Psoas muscle (tissue), 8 donors: Measurements from ENCODE around the gene FER. TPM values are rescaled to one million over a fixed set of nuclear protein-coding genes. Genes with fewer than 3 reads are reported as not detected.

Experiments used
- ATAC-seq, 4 donors: fragments of 200-7000 bp; cut with Tn5 transposase; one replicate each; pipeline ENCODE4 v1.9.1; 2020; ENCODE audit warnings: moderate library complexity in 3 of 4, mild to moderate bottlenecking in 2 of 4
- DNase-seq, 2 donors: peaks; one replicate each; pipeline ENCODE4 v3.0.0-alpha.2; 2020
- H3K27ac ChIP-seq: fragments of 200-600 bp; one replicate; pipeline ENCODE4 v1.8.0; 2022
- H3K27me3 ChIP-seq, 3 donors: fragments of 200-600 bp in 1 of 3; one replicate each; pipeline versions ENCODE4 v1.6.1 to v1.8.0; 2013 to 2022; ENCODE audit warnings: low read length in 2 of 3, mild to moderate bottlenecking in 2 of 3, moderate library complexity in 1 of 3; ENCODE audit not compliant: insufficient read depth in 3 of 3
- H3K36me3 ChIP-seq, 2 donors: fragments of 200-600 bp in 1 of 2; one replicate each; pipeline versions ENCODE4 v1.6.1 to v1.8.0; 2013 to 2022; ENCODE audit warnings: low read depth in 1 of 2, mild to moderate bottlenecking in 1 of 2, moderate library complexity in 1 of 2; ENCODE audit not compliant: insufficient read depth in 1 of 2
- H3K4me1 ChIP-seq: fragments of 200-600 bp; one replicate; pipeline ENCODE4 v1.8.0; 2022
- H3K4me3 ChIP-seq: fragments of 200-600 bp; one replicate; pipeline ENCODE4 v1.8.0; 2022; ENCODE audit warnings: mild to moderate bottlenecking
- H3K9me3 ChIP-seq: fragments of 200-600 bp; one replicate; pipeline ENCODE4 v1.8.0; 2022
- WGBS, 3 donors: extraction: QIAGEN DNeasy Blood & Tissue Kit; methylation state at CpG; one replicate each; pipeline versions ENCODE4 v1.1.6 to v1.1.7; 2013; 5-methylcytosine and 5-hydroxymethylcytosine counted together
- intact Hi-C, 2 donors: fragments of 100-400 bp; cut with DNase I; formaldehyde crosslinking; loops; one replicate each; pipeline versions ENCODE4 v1.11.0 to v1.14.2; 2022
- polyA plus RNA-seq, 3 donors: library from polyadenylated mRNA; stranded (reverse); fragments of 200-250 nt; gene quantifications; one replicate each; pipeline ENCODE4 v1.2.3, GENCODE V29; 2013
- total RNA-seq, 4 donors: library from RNA; stranded (reverse); fragmentation: NEBNext Ultra II Directional in 2 of 4; extraction: Animal tissue kit (Norgen Biotek cat#: 25700) in 2 of 4; gene quantifications; one replicate each; pipeline versions ENCODE4 v1.2.1 to v1.2.4, GENCODE V29; 2021 to 2023
- TF ChIP-seq, protein P1 (sequence below): fragments of 200-600 bp; IDR thresholded peaks from one replicate; pipeline ENCODE4 v1.8.0; 2022; ENCODE audit warnings: antibody characterized with exemption
- donor health status: healthy with polysubstance abuse.
- donor health status: DM: no; HTN: no; CAD: no; lungs with moderate emphysema.
- donor health status: Bipolar disorder and iron deficiency.
- donor health status: healthy.
- donor health status: DM: yes; HTN: yes; CAD: no.
- donor health status: DM: no; HTN: no; CAD: no.
- donor health status: DM: no; HTN: no; CAD: no.
- donor health status: DM: yes; HTN: yes; CAD: no.

Gene FER
- total and polyA plus RNA-seq, 7 donors = 0.66 to 7.6 (median 4.6) TPM

GRCh38 chr5:109234381-109234780 lies 486.7 kb downstream of the FER start:
- Histone ChIP-seq H3K9me3 (peaks cover 13% of the 10 kb centered on the region), H3K27me3 (no peaks in the 10 kb centered on the region), H3K4me3 (no peak overlapping the region), H3K27ac (no peak overlapping the region), H3K4me1 (no peaks in the 10 kb centered on the region), H3K36me3 (no peaks in the 10 kb centered on the region)
- intact Hi-C loops = no loop called here
- ATAC-seq (no peak), DNase-seq (no peak)
- TF ChIP-seq, protein P1, sequence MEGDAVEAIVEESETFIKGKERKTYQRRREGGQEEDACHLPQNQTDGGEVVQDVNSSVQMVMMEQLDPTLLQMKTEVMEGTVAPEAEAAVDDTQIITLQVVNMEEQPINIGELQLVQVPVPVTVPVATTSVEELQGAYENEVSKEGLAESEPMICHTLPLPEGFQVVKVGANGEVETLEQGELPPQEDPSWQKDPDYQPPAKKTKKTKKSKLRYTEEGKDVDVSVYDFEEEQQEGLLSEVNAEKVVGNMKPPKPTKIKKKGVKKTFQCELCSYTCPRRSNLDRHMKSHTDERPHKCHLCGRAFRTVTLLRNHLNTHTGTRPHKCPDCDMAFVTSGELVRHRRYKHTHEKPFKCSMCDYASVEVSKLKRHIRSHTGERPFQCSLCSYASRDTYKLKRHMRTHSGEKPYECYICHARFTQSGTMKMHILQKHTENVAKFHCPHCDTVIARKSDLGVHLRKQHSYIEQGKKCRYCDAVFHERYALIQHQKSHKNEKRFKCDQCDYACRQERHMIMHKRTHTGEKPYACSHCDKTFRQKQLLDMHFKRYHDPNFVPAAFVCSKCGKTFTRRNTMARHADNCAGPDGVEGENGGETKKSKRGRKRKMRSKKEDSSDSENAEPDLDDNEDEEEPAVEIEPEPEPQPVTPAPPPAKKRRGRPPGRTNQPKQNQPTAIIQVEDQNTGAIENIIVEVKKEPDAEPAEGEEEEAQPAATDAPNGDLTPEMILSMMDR = no peak
- 85 to 98% (median 88%) methylated on average over 4 of the region's 4 CpGs for WGBS, 3 donors

DNA sequence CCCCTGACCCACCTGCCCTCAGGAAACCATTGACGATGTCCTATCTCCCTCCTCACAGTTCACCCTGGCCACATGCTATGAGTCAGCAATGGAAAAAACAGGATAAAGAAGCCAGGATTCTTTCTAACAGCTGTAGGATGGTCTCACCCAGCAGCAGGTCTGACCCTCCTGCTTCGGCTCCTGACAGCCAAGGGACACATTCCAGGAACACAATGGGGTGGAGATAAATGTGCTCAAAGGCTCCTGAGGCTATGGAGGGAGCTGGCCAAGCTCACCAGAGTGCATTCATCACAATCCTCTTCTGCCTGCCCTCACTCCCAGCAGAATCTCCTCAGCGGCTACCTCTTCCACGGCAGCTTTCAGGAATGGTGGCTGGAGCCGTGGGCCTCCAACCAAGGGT lies 491.8 kb downstream of the FER start:
- TF ChIP-seq, protein P1 = no peak
- intact Hi-C loops = no loop called here

DNA sequence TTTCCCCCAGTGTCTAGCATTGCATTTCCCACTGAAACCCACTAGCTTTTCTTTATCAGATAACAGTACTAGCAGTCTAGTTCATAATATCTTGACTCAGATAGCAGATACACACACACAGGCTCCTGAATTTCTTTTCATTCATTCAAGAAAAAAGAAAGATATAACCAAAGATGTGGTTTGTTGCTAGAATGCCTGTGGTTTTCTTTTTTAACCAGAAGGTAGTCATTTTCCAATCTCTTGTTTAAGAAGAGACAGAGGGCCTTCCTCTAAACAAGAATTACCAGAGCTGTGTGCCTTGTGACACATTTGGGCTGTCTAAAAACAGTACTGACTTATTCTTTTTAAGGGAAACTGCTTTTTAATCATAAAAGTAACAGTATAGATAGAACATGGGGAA lies 494.8 kb downstream of the FER start:
- ATAC-seq (no peak), DNase-seq (no peak)
- Histone ChIP-seq H3K27me3 (peaks cover 0 to 2% (median 0%) of the 10 kb centered on the region in 3 donors), H3K9me3 (peaks cover 12% of the 10 kb centered on the region), H3K4me3 (no peak overlapping the region), H3K4me1 (no peaks in the 10 kb centered on the region), H3K27ac (no peak overlapping the region), H3K36me3 (no peaks in the 10 kb centered on the region)
- TF ChIP-seq, protein P1 = no peak
- intact Hi-C loops = no loop called here

More for the DNA sequence above, 491.8 kb downstream of the FER start:
- Histone ChIP-seq H3K27ac (no peak overlapping the region), H3K27me3 (no peaks in the 10 kb centered on the region), H3K36me3 (no peaks in the 10 kb centered on the region), H3K4me1 (no peaks in the 10 kb centered on the region), H3K9me3 (peaks cover 13% of the 10 kb centered on the region), H3K4me3 (no peak overlapping the region)
- 28 to 47% (median 34%) methylated on average over 5 of the region's 5 CpGs for WGBS, 3 donors
- ATAC-seq = no peak
- no peak for DNase-seq

DNA sequence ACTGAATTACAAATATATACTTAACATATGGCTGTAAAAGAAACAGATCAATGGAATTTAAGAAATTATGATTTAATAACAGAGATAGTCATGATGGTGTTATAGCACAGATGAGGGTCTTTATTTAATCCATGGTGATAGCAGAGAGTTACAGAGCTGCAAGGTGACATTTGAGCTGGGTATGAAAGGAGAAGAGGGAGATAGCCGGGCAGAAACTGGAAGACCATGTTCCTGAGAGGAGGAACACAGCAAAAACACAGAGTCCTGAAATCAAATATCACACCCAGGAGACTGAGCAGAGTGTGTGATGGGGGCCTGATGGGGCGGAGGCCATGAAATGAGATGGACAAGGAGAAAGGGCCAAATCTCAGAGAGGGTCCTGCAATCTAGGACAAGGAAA lies 498.7 kb downstream of the FER start:
- no peaks in the 10 kb centered on the region for H3K36me3 ChIP-seq

More for the DNA sequence above, 498.7 kb downstream of the FER start:
- H3K27ac ChIP-seq = no peak overlapping the region
- H3K9me3 ChIP-seq = peaks cover 12% of the 10 kb centered on the region
- ATAC-seq (no peak), DNase-seq (no peak)
- peaks cover 0 to 2% (median 0%) of the 10 kb centered on the region in 3 donors for H3K27me3 ChIP-seq
- WGBS, 3 donors = 91 to 100% (median 96%) methylated on average over 2 of the region's 2 CpGs
- no peak overlapping the region for H3K4me3 ChIP-seq
- H3K4me1 ChIP-seq = no peaks in the 10 kb centered on the region
- TF ChIP-seq, protein P1 = no peak
- intact Hi-C loops = no loop called here
